CD14-positive monocyte (primary cell): Measurements from ENCODE around the gene MARCHF4. TPM values are rescaled to one million over a fixed set of nuclear protein-coding genes. Genes with fewer than 3 reads are reported as not detected.

ENCODE experiments used
- DNase-seq, 3 donors: peaks; one replicate each; pipeline ENCODE4 v3.0.0-alpha.2; 2011 to 2022
- H2AFZ ChIP-seq: 2 replicates; pipeline ENCODE4 v1.6.0; 2012; ENCODE audit warnings: mild to moderate bottlenecking, low read depth, low read length, inconsistent platforms; ENCODE audit not compliant: insufficient read depth, poor library complexity, severe bottlenecking
- H3K27ac ChIP-seq, 2 donors: 1 replicate in 1 of 2; 2 replicates in 1 of 2; pipeline ENCODE4 v1.5.1; 2012 to 2013; ENCODE audit warnings: low read length in 2 of 2, control low read depth in 1 of 2, inconsistent platforms in 1 of 2, low read depth in 1 of 2, mild to moderate bottlenecking in 1 of 2
- H3K27me3 ChIP-seq, 2 donors: one replicate each; pipeline versions ENCODE4 v1.6.0 to v1.6.1; 2011 to 2013; ENCODE audit warnings: low read length in 2 of 2; ENCODE audit not compliant: control insufficient read depth in 2 of 2, insufficient read depth in 2 of 2
- H3K36me3 ChIP-seq, 2 donors: replicated peaks in 1 of 2; 1 replicate in 1 of 2; 2 replicates in 1 of 2; pipeline versions ENCODE4 v1.5.1 to v1.6.1; 2012 to 2013; ENCODE audit warnings: low read length in 2 of 2, control low read depth in 1 of 2, inconsistent platforms in 1 of 2, mild to moderate bottlenecking in 1 of 2; ENCODE audit not compliant: insufficient read depth in 2 of 2, control insufficient read depth in 1 of 2
- H3K4me1 ChIP-seq, 2 donors: 1 replicate in 1 of 2; 2 replicates in 1 of 2; pipeline versions ENCODE4 v1.5.1 to v1.6.1; 2012 to 2013; ENCODE audit warnings: low read length in 2 of 2, control low read depth in 1 of 2, inconsistent platforms in 1 of 2, mild to moderate bottlenecking in 1 of 2, moderate library complexity in 1 of 2; ENCODE audit not compliant: insufficient read depth in 2 of 2, control insufficient read depth in 1 of 2
- H3K4me2 ChIP-seq: replicated peaks from 2 replicates; pipeline ENCODE3; 2012; ENCODE audit warnings: low read length, moderate library complexity, mild to moderate bottlenecking; ENCODE audit not compliant: poor library complexity, severe bottlenecking; ENCODE audit errors: extremely low read depth
- H3K4me3 ChIP-seq, 3 experiments: fragments of 200-600 bp in 1 of 3; sonication (generic) in 1 of 3; replicated peaks in 1 of 3; 1 replicate in 2 of 3; 2 replicates in 1 of 3; pipeline ENCODE4 v1.5.1; 2011 to 2013; ENCODE audit warnings: low read length in 3 of 3, mild to moderate bottlenecking in 3 of 3, control low read depth in 2 of 3, low read depth in 2 of 3, inconsistent platforms in 1 of 3, moderate library complexity in 1 of 3
- H3K79me2 ChIP-seq: 2 replicates; pipeline ENCODE4 v1.6.0; 2012; ENCODE audit warnings: mild to moderate bottlenecking, control low read depth, inconsistent platforms, low read length, moderate library complexity; ENCODE audit not compliant: insufficient read depth
- H3K9ac ChIP-seq: 2 replicates; pipeline ENCODE4 v1.6.0; 2017; ENCODE audit warnings: low read length, mild to moderate bottlenecking; ENCODE audit not compliant: insufficient read depth, poor library complexity, severe bottlenecking
- H3K9me3 ChIP-seq, 2 donors: replicated peaks in 1 of 2; 1 replicate in 1 of 2; 2 replicates in 1 of 2; pipeline versions ENCODE4 v1.5.1 to v1.6.1; 2012 to 2013; ENCODE audit warnings: low read length in 2 of 2, control low read depth in 1 of 2; ENCODE audit not compliant: control insufficient read depth in 1 of 2, insufficient read depth in 1 of 2
- H4K20me1 ChIP-seq: 2 replicates; pipeline ENCODE4 v1.6.0; 2012; ENCODE audit warnings: mild to moderate bottlenecking, low read length, control low read depth, moderate library complexity; ENCODE audit not compliant: insufficient read depth
- H3K27ac Mint-ChIP-seq, 7 donors: one replicate each; pipeline ENCODE4 v1.8.0; 2020; ENCODE audit warnings: mild to moderate bottlenecking in 7 of 7, mixed read lengths in 7 of 7, moderate library complexity in 6 of 7, inconsistent platforms in 2 of 7
- H3K27me3 Mint-ChIP-seq, 3 donors: one replicate each; pipeline ENCODE4 v1.8.0; 2021 to 2022; ENCODE audit warnings: low read depth in 3 of 3, mild to moderate bottlenecking in 3 of 3, mixed read lengths in 3 of 3, moderate library complexity in 3 of 3, inconsistent platforms in 1 of 3
- H3K36me3 Mint-ChIP-seq, 2 donors: one replicate each; pipeline ENCODE4 v1.8.0; 2020; ENCODE audit warnings: mixed read lengths in 2 of 2, inconsistent platforms in 1 of 2, mild to moderate bottlenecking in 1 of 2
- H3K4me1 Mint-ChIP-seq: one replicate; pipeline ENCODE4 v1.8.0; 2020; ENCODE audit warnings: mild to moderate bottlenecking, mixed read lengths
- H3K4me3 Mint-ChIP-seq, 2 donors: one replicate each; pipeline ENCODE4 v1.8.0; 2020; ENCODE audit warnings: mild to moderate bottlenecking in 2 of 2, mixed read lengths in 2 of 2, moderate library complexity in 1 of 2
- H3K9me3 Mint-ChIP-seq, 7 donors: one replicate each; pipeline ENCODE4 v1.8.0; 2020 to 2022; ENCODE audit warnings: mixed read lengths in 7 of 7, mild to moderate bottlenecking in 6 of 7, moderate library complexity in 6 of 7, inconsistent platforms in 2 of 7
- WGBS: methylation state at CpG from one replicate; pipeline ENCODE4 v1.1.5; 2013; ENCODE audit warnings: missing lambda C conversion rate; ENCODE audit not compliant: insufficient coverage; 5-methylcytosine and 5-hydroxymethylcytosine counted together
- intact Hi-C, 2 donors: fragments of 100-400 bp; cut with micrococcal nuclease; formaldehyde crosslinking; loops; one replicate each; pipeline versions ENCODE4 v1.15.0 to v1.15.1; 2023
- polyA plus RNA-seq, 3 donors: library from polyadenylated mRNA; depleted of rRNA in 1 of 3; unstranded in 2 of 3; stranded (reverse) in 1 of 3; fragments of 300-500 nt in 2 of 3; fragments of >200 nt in 1 of 3; fragmentation: Illumina TruSeq in 2 of 3; gene quantifications; 1 replicate in 2 of 3; 2 replicates in 1 of 3; pipeline ENCODE4 v1.2.3, GENCODE V29; 2012 to 2021
- TF ChIP-seq, protein P1 (sequence below): fragments of 200-600 bp; IDR thresholded peaks from one replicate; pipeline ENCODE4 v1.8.0; 2022; ENCODE audit warnings: antibody characterized with exemption, mild to moderate bottlenecking

Gene MARCHF4
- polyA plus RNA-seq, 3 donors = not detected

DNA sequence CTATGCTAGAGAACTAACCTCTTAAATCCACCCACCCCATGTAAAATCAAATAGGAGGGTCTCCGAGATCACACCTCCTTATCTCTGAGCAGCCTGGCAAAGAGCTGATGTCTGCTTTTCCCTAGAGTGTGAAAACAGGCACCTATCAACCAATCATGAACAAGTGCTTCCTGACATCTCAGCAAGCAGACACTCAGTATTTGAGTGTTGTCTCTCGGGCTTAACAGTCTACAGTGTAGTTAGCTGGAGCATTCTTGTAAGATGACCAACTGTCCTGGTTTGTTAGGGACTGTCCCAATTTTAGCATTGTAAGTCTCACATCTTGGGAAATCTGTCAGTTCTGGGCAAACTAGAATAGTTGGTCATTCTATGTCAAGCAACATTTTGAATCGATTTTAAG is 26.4 kb downstream of the MARCHF4 start:
- no peaks in the 10 kb centered on the region for H3K9me3 ChIP-seq
- Mint-ChIP-seq H3K9me3 (no peaks in the 10 kb centered on the region), H3K4me3 (no peak overlapping the region), H3K27ac (peak overlapping the region in 1 of 7 donors; percentile 31), H3K36me3 (no peaks in the 10 kb centered on the region), H3K27me3 (peaks cover 1 to 5% (median 1%) of the 10 kb centered on the region in 3 donors), H3K4me1 (no peaks in the 10 kb centered on the region)
- TF ChIP-seq, protein P1, sequence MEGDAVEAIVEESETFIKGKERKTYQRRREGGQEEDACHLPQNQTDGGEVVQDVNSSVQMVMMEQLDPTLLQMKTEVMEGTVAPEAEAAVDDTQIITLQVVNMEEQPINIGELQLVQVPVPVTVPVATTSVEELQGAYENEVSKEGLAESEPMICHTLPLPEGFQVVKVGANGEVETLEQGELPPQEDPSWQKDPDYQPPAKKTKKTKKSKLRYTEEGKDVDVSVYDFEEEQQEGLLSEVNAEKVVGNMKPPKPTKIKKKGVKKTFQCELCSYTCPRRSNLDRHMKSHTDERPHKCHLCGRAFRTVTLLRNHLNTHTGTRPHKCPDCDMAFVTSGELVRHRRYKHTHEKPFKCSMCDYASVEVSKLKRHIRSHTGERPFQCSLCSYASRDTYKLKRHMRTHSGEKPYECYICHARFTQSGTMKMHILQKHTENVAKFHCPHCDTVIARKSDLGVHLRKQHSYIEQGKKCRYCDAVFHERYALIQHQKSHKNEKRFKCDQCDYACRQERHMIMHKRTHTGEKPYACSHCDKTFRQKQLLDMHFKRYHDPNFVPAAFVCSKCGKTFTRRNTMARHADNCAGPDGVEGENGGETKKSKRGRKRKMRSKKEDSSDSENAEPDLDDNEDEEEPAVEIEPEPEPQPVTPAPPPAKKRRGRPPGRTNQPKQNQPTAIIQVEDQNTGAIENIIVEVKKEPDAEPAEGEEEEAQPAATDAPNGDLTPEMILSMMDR = no peak
- H3K4me3 ChIP-seq = no peak overlapping the region
- intact Hi-C loops = no loop called here
- no peak overlapping the region for H3K9ac ChIP-seq
- no peaks in the 10 kb centered on the region for H3K79me2 ChIP-seq
- no peak overlapping the region for H2AFZ ChIP-seq
- H3K36me3 ChIP-seq = no peaks in the 10 kb centered on the region
- no peaks in the 10 kb centered on the region for H4K20me1 ChIP-seq
- no peaks in the 10 kb centered on the region for H3K27me3 ChIP-seq
- H3K4me1 ChIP-seq = no peaks in the 10 kb centered on the region
- H3K4me2 ChIP-seq = no peak overlapping the region
- no peak overlapping the region for H3K27ac ChIP-seq
- no peak for DNase-seq
- 100% methylated on average over 1 of the region's 3 CpGs for WGBS

DNA sequence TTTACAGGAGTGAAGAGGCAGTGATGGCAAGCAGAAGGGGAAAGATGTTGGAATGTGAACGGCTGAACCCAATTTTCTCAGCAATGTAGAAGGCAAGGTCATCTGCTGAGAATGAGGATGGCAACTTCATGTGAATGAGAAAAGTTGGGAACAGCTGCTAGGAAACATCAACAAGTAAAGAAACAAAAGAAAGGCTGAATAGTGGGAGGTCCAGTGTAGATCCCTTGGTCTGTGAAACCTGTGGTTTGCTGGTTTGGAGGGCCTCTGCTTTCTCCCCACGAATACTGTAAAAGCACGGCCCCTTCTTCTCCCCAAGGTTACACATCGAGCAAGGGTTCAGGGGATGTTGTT is 27.4 kb downstream of the MARCHF4 start:
- no peak overlapping the region for H3K4me3 Mint-ChIP-seq
- DNase-seq = no peak

More for the DNA sequence above, 27.4 kb downstream of the MARCHF4 start:
- no peaks in the 10 kb centered on the region for H3K4me1 ChIP-seq
- intact Hi-C loops = no loop called here
- Mint-ChIP-seq H3K27ac (no peak overlapping the region), H3K4me1 (no peaks in the 10 kb centered on the region), H3K9me3 (no peaks in the 10 kb centered on the region), H3K36me3 (no peaks in the 10 kb centered on the region), H3K27me3 (peaks cover 1 to 5% (median 5%) of the 10 kb centered on the region in 3 donors)
- H3K27me3 ChIP-seq = no peaks in the 10 kb centered on the region
- no peak overlapping the region for H2AFZ ChIP-seq
- no peaks in the 10 kb centered on the region for H4K20me1 ChIP-seq
- TF ChIP-seq, protein P1 = no peak
- 98% methylated on average over 3 of the region's 4 CpGs for WGBS
- no peak overlapping the region for H3K27ac ChIP-seq
- no peaks in the 10 kb centered on the region for H3K36me3 ChIP-seq
- H3K9ac ChIP-seq = no peak overlapping the region
- no peaks in the 10 kb centered on the region for H3K79me2 ChIP-seq
- no peaks in the 10 kb centered on the region for H3K9me3 ChIP-seq
- no peak overlapping the region for H3K4me2 ChIP-seq
- H3K4me3 ChIP-seq = no peak overlapping the region
